GM18951 (cell line): Measurements from ENCODE around the gene NUP93.

ENCODE experiments used
- POLR2A ChIP-seq: IDR thresholded peaks from 4 replicates; pipeline ENCODE4 v1.6.1; 2011; ENCODE audit warnings: mild to moderate bottlenecking; ENCODE audit not compliant: insufficient read length, insufficient read depth; ENCODE audit errors: extremely low read depth
- in situ Hi-C: fragments of 300-500 bp; cut with MboI; formaldehyde crosslinking; loops from one replicate; pipeline ENCODE4 v1.12.0; 2022; ENCODE audit warnings: low sequenced_read_pairs, mixed read lengths, inconsistent platforms; ENCODE audit not compliant: unreplicated experiment

Gene NUP93

GRCh38 chr16:56835320-56835719 is 105.4 kb downstream of the NUP93 start:
- TF ChIP-seq POLR2A, result no peak
- in situ Hi-C loops, result no loop called here

GRCh38 chr16:56836410-56837230 is 106.7 kb downstream of the NUP93 start:
- TF ChIP-seq POLR2A, result no peak
- in situ Hi-C loops, result no loop called here

GRCh38 chr16:56838622-56839337 is 108.9 kb downstream of the NUP93 start:
- TF ChIP-seq POLR2A, result no peak
- in situ Hi-C loops, result no loop called here

- TF ChIP-seq POLR2A, result no peak
- in situ Hi-C loops, result no loop called here
Observed at GRCh38 chr16:56841233-56841632, 111.3 kb downstream of the NUP93 start.

GRCh38 chr16:56841659-56842058 is 111.7 kb downstream of the NUP93 start:
- in situ Hi-C loops, result no loop called here
- no peak for TF ChIP-seq POLR2A

- in situ Hi-C loops, result no loop called here
- TF ChIP-seq POLR2A, result no peak
Observed at GRCh38 chr16:56842133-56842532, 112.2 kb downstream of the NUP93 start.

GRCh38 chr16:56844056-56844455 is 114.1 kb downstream of the NUP93 start:
- TF ChIP-seq POLR2A, result no peak
- in situ Hi-C loops, result no loop called here

- no peak for TF ChIP-seq POLR2A
- in situ Hi-C loops, result no loop called here
Observed at GRCh38 chr16:56847173-56847910, 117.4 kb downstream of the NUP93 start.

- in situ Hi-C loops, result no loop called here
- no peak for TF ChIP-seq POLR2A
Observed at GRCh38 chr16:56848029-56848936, 118.4 kb downstream of the NUP93 start.

- no peak for TF ChIP-seq POLR2A
- in situ Hi-C loops, result no loop called here
Observed at GRCh38 chr16:56848955-56849689, 119.2 kb downstream of the NUP93 start.

- TF ChIP-seq POLR2A, result no peak
- in situ Hi-C loops, result no loop called here
Observed at GRCh38 chr16:56849690-56850680, 120.1 kb downstream of the NUP93 start.
